Hematopoietic multipotent progenitor cell treated with erythropoietin and hydrocortisone succinate and interleukin-3 and kit ligand, for 17 days (in vitro differentiated cells): ENCODE data around the gene SPINK2.

Experiments used
- DNase-seq: peaks from one replicate; pipeline ENCODE4 v3.0.0-alpha.2; 2015; ENCODE audit warnings: low spot score

SPINK2 gene

GRCh38 chr4:56821381-56822243 is at the start of gene SPINK2:
SPINK2 (minus strand) TSS chr4:56821701; CDS start chr4:56821662, 39 bp downstream.
- DNase-seq = no peak

GRCh38 chr4:56870946-56871345 is 49.4 kb upstream of the SPINK2 start:
- no peak for DNase-seq

GRCh38 chr4:56863441-56864139 is 42.1 kb upstream of the SPINK2 start:
- DNase-seq = no peak

GRCh38 chr4:56861360-56861759 is 39.9 kb upstream of the SPINK2 start:
- no peak for DNase-seq

GRCh38 chr4:56860781-56861180 is 39.3 kb upstream of the SPINK2 start:
- no peak for DNase-seq

- no peak for DNase-seq
Observed at GRCh38 chr4:56859841-56860240, 38.3 kb upstream of the SPINK2 start.

GRCh38 chr4:56857601-56858309 is 36.3 kb upstream of the SPINK2 start:
- DNase-seq = no peak

GRCh38 chr4:56856656-56857055 is 35.2 kb upstream of the SPINK2 start:
- DNase-seq = no peak

- no peak for DNase-seq
Observed at GRCh38 chr4:56850910-56851309, 29.4 kb upstream of the SPINK2 start.

GRCh38 chr4:56844802-56845580 is 23.5 kb upstream of the SPINK2 start:
- no peak for DNase-seq

- no peak for DNase-seq
Observed at GRCh38 chr4:56843421-56843899, 22.0 kb upstream of the SPINK2 start.

GRCh38 chr4:56840559-56840958 is 19.1 kb upstream of the SPINK2 start:
- DNase-seq = no peak

- no peak for DNase-seq
Observed at GRCh38 chr4:56828784-56829535, 7.5 kb upstream of the SPINK2 start.

- no peak for DNase-seq
Observed at GRCh38 chr4:56823933-56824600, 2.6 kb upstream of the SPINK2 start.

GRCh38 chr4:56818797-56819196 is 2.7 kb downstream of the SPINK2 start:
- no peak for DNase-seq

GRCh38 chr4:56817840-56818491 is 3.5 kb downstream of the SPINK2 start:
- no peak for DNase-seq

GRCh38 chr4:56806666-56807065 is 14.8 kb downstream of the SPINK2 start:
- DNase-seq = no peak

- DNase-seq = no peak
Observed at GRCh38 chr4:56804551-56804950, 16.9 kb downstream of the SPINK2 start.

- DNase-seq = no peak
Observed at GRCh38 chr4:56803471-56803870, 18.0 kb downstream of the SPINK2 start.
